Neural cell (in vitro differentiated cells): ENCODE results near the gene KRTAP15-1.

Experiments used
- EP300 ChIP-seq: fragments of 450-650 bp; conservative IDR thresholded peaks from 2 replicates; pipeline ENCODE4 v1.6.1; 2014; ENCODE audit warnings: antibody characterized with exemption, mild to moderate bottlenecking, moderate library complexity; ENCODE audit not compliant: poor library complexity, severe bottlenecking
- EZH2 ChIP-seq: fragments of 200-600, 300-800 bp; shearing (Covaris generic), sonication (generic); IDR thresholded peaks from 2 replicates; pipeline ENCODE4 v1.6.1; 2014; ENCODE audit warnings: antibody characterized with exemption, low read length, borderline replicate concordance, mild to moderate bottlenecking; ENCODE audit not compliant: insufficient read depth, poor library complexity, severe bottlenecking
- POLR2AphosphoS5 ChIP-seq: IDR thresholded peaks from 2 replicates; pipeline ENCODE4 v1.6.1; 2012
- SMC3 ChIP-seq: fragments of 450-650 bp; conservative IDR thresholded peaks from 2 replicates; pipeline ENCODE4 v1.6.1; 2014; ENCODE audit warnings: antibody characterized with exemption, mild to moderate bottlenecking, moderate library complexity; ENCODE audit not compliant: poor library complexity
- TAF1 ChIP-seq: IDR thresholded peaks from 2 replicates; pipeline ENCODE4 v1.6.1; 2012; ENCODE audit warnings: low read depth
- TF ChIP-seq, protein P1 (sequence below): fragments of 450-650 bp; IDR thresholded peaks from 2 replicates; pipeline ENCODE4 v1.5.1; 2014; ENCODE audit warnings: antibody characterized with exemption, mild to moderate bottlenecking, moderate library complexity; ENCODE audit not compliant: poor library complexity, severe bottlenecking
- TF ChIP-seq, protein P2 (sequence below): IDR thresholded peaks from 2 replicates; pipeline ENCODE4 v1.6.1; 2012; ENCODE audit warnings: borderline replicate concordance

DNA sequence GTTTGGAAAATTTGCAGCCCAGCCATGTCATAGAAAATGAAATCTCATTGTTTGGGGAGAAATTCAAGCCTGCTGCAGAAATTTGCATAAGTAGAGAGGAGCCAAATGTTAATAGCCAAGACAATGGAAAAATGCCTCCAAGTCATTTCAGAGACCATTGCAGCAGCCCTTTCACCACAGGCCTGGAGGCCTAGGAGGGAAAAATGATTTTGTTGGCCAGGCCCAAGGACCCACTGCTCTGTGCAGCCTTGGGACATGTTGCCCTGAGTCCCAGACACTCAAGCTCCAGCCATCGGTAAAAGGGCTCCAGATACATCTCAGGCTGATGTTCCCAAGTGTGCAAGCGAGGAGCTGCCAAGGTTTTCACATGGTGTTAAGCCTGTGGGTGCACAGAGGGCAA lies 46.1 kb downstream of the KRTAP15-1 start:
- TF ChIP-seq, protein P1, sequence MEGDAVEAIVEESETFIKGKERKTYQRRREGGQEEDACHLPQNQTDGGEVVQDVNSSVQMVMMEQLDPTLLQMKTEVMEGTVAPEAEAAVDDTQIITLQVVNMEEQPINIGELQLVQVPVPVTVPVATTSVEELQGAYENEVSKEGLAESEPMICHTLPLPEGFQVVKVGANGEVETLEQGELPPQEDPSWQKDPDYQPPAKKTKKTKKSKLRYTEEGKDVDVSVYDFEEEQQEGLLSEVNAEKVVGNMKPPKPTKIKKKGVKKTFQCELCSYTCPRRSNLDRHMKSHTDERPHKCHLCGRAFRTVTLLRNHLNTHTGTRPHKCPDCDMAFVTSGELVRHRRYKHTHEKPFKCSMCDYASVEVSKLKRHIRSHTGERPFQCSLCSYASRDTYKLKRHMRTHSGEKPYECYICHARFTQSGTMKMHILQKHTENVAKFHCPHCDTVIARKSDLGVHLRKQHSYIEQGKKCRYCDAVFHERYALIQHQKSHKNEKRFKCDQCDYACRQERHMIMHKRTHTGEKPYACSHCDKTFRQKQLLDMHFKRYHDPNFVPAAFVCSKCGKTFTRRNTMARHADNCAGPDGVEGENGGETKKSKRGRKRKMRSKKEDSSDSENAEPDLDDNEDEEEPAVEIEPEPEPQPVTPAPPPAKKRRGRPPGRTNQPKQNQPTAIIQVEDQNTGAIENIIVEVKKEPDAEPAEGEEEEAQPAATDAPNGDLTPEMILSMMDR, result no peak
- TF ChIP-seq TAF1 (no peak), EZH2 (no peak), SMC3 (no peak), POLR2AphosphoS5 (no peak), EP300 (no peak)
- TF ChIP-seq, protein P2, sequence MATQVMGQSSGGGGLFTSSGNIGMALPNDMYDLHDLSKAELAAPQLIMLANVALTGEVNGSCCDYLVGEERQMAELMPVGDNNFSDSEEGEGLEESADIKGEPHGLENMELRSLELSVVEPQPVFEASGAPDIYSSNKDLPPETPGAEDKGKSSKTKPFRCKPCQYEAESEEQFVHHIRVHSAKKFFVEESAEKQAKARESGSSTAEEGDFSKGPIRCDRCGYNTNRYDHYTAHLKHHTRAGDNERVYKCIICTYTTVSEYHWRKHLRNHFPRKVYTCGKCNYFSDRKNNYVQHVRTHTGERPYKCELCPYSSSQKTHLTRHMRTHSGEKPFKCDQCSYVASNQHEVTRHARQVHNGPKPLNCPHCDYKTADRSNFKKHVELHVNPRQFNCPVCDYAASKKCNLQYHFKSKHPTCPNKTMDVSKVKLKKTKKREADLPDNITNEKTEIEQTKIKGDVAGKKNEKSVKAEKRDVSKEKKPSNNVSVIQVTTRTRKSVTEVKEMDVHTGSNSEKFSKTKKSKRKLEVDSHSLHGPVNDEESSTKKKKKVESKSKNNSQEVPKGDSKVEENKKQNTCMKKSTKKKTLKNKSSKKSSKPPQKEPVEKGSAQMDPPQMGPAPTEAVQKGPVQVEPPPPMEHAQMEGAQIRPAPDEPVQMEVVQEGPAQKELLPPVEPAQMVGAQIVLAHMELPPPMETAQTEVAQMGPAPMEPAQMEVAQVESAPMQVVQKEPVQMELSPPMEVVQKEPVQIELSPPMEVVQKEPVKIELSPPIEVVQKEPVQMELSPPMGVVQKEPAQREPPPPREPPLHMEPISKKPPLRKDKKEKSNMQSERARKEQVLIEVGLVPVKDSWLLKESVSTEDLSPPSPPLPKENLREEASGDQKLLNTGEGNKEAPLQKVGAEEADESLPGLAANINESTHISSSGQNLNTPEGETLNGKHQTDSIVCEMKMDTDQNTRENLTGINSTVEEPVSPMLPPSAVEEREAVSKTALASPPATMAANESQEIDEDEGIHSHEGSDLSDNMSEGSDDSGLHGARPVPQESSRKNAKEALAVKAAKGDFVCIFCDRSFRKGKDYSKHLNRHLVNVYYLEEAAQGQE, result no peak
